Loucy (cell line): ENCODE data around the gene PLXNA4.

Source experiments
- H2AFZ ChIP-seq: fragments of 200-600 bp; sonication (generic); 2 replicates; pipeline ENCODE4 v1.6.0; 2016; ENCODE audit warnings: antibody characterized with exemption, mild to moderate bottlenecking, low read length, moderate library complexity
- H3F3A ChIP-seq: fragments of 200-600 bp; 2 replicates; pipeline ENCODE4 v1.6.0; 2016; ENCODE audit warnings: antibody characterized with exemption, low read depth, mild to moderate bottlenecking
- H3K27me3 ChIP-seq: fragments of 200-600 bp; sonication (generic); 2 replicates; pipeline ENCODE4 v1.6.1; 2014; ENCODE audit warnings: low read length, mild to moderate bottlenecking; ENCODE audit not compliant: insufficient read depth, poor library complexity, severe bottlenecking
- H3K36me3 ChIP-seq: fragments of 200-600 bp; sonication (generic); 2 replicates; pipeline ENCODE4 v1.6.1; 2016; ENCODE audit warnings: low read length; ENCODE audit not compliant: insufficient read depth
- H3K4me1 ChIP-seq: fragments of 200-600 bp; sonication (generic); 2 replicates; pipeline ENCODE4 v1.5.1; 2014; ENCODE audit warnings: low read length, mild to moderate bottlenecking; ENCODE audit not compliant: insufficient read depth, poor library complexity, severe bottlenecking
- H3K4me2 ChIP-seq: fragments of 200-600 bp; sonication (generic); 2 replicates; pipeline ENCODE4 v1.6.0; 2014; ENCODE audit warnings: antibody characterized with exemption, low read length, low read depth, mild to moderate bottlenecking; ENCODE audit not compliant: poor library complexity, severe bottlenecking
- H3K4me3 ChIP-seq: fragments of 200-600 bp; sonication (generic); 2 replicates; pipeline ENCODE4 v1.5.1; 2014; ENCODE audit warnings: low read length, mild to moderate bottlenecking, mixed read lengths; ENCODE audit not compliant: poor library complexity, severe bottlenecking
- H3K79me2 ChIP-seq: fragments of 200-600 bp; sonication (generic); 2 replicates; pipeline ENCODE4 v1.6.1; 2014; ENCODE audit warnings: low read length; ENCODE audit not compliant: insufficient read depth
- H3K9ac ChIP-seq: fragments of 200-600 bp; sonication (generic); 2 replicates; pipeline ENCODE4 v1.6.0; 2014; ENCODE audit warnings: mild to moderate bottlenecking, low read depth, low read length, moderate library complexity; ENCODE audit not compliant: poor library complexity, severe bottlenecking
- H3K9me2 ChIP-seq: fragments of 200-600 bp; sonication (generic); replicated peaks from 2 replicates; pipeline ENCODE4 v1.6.1; 2016; ENCODE audit warnings: low read depth, low read length, mixed read lengths
- H3K9me3 ChIP-seq: fragments of 200-600 bp; sonication (generic); 2 replicates; pipeline ENCODE4 v1.6.1; 2014; ENCODE audit warnings: mild to moderate bottlenecking, antibody characterized with exemption, low read length, low read depth; ENCODE audit not compliant: insufficient read depth
- H4K20me1 ChIP-seq: fragments of 200-600 bp; sonication (generic); 2 replicates; pipeline ENCODE4 v1.6.0; 2014; ENCODE audit warnings: antibody characterized with exemption, low read length, mild to moderate bottlenecking; ENCODE audit not compliant: insufficient read depth, poor library complexity, severe bottlenecking
- EZH2phosphoT487 ChIP-seq: fragments of 200-600 bp; IDR thresholded peaks from 2 replicates; pipeline ENCODE4 v1.6.1; 2018; ENCODE audit warnings: antibody characterized with exemption, mild to moderate bottlenecking, moderate library complexity, borderline replicate concordance
- TF ChIP-seq, protein P1 (sequence below): fragments of 200-600 bp; sonication (generic); conservative IDR thresholded peaks from 2 replicates; pipeline ENCODE4 v1.5.1; 2014; ENCODE audit warnings: mild to moderate bottlenecking, antibody characterized with exemption, low read length

PLXNA4 gene

DNA sequence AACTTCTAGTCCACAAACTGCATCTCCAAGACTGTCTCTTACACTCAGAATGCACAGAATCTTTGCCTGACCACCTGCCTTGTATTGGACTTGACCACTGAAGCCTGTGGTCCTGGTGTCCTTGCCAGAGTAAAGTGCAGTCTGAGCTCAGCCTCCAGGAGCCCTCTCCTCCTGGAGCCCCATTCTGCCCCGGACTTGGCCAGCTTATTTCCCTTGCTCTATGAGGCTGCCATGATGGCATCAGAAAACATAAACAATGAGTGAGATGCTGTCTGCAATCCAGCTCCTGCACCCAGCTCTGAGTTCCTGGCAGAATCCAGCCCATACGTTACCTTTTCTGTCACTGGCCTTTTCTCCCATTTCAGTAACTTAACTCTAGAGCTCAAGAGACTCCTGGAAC is 494.6 kb downstream of the PLXNA4 start:
- Histone ChIP-seq H3K27me3 (no peaks in the 10 kb centered on the region), H3K9me3 (no peaks in the 10 kb centered on the region), H3K4me2 (no peak overlapping the region), H3K4me1 (peaks cover 16% of the 10 kb centered on the region), H3K9me2 (no peaks in the 10 kb centered on the region), H4K20me1 (no peaks in the 10 kb centered on the region), H3K4me3 (no peak overlapping the region), H3K79me2 (no peaks in the 10 kb centered on the region), H2AFZ (no peak overlapping the region), H3F3A (no peaks in the 10 kb centered on the region), H3K36me3 (no peaks in the 10 kb centered on the region), H3K9ac (no peak overlapping the region)
- TF ChIP-seq, protein P1, sequence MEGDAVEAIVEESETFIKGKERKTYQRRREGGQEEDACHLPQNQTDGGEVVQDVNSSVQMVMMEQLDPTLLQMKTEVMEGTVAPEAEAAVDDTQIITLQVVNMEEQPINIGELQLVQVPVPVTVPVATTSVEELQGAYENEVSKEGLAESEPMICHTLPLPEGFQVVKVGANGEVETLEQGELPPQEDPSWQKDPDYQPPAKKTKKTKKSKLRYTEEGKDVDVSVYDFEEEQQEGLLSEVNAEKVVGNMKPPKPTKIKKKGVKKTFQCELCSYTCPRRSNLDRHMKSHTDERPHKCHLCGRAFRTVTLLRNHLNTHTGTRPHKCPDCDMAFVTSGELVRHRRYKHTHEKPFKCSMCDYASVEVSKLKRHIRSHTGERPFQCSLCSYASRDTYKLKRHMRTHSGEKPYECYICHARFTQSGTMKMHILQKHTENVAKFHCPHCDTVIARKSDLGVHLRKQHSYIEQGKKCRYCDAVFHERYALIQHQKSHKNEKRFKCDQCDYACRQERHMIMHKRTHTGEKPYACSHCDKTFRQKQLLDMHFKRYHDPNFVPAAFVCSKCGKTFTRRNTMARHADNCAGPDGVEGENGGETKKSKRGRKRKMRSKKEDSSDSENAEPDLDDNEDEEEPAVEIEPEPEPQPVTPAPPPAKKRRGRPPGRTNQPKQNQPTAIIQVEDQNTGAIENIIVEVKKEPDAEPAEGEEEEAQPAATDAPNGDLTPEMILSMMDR: no peak
- no peak for TF ChIP-seq EZH2phosphoT487

- TF ChIP-seq EZH2phosphoT487: no peak
- TF ChIP-seq, protein P1: no peak
- Histone ChIP-seq H3K4me2 (no peak overlapping the region), H3K79me2 (no peaks in the 10 kb centered on the region), H3K9me2 (no peaks in the 10 kb centered on the region), H4K20me1 (no peaks in the 10 kb centered on the region), H3K27me3 (no peaks in the 10 kb centered on the region), H3K4me3 (no peak overlapping the region), H3K4me1 (peaks cover 16% of the 10 kb centered on the region), H3K36me3 (no peaks in the 10 kb centered on the region), H3K9ac (no peak overlapping the region), H2AFZ (no peak overlapping the region), H3K9me3 (no peaks in the 10 kb centered on the region), H3F3A (no peaks in the 10 kb centered on the region)
These were observed 495.2 kb downstream of the PLXNA4 start for GRCh38 chr7:132080967-132081668.

DNA sequence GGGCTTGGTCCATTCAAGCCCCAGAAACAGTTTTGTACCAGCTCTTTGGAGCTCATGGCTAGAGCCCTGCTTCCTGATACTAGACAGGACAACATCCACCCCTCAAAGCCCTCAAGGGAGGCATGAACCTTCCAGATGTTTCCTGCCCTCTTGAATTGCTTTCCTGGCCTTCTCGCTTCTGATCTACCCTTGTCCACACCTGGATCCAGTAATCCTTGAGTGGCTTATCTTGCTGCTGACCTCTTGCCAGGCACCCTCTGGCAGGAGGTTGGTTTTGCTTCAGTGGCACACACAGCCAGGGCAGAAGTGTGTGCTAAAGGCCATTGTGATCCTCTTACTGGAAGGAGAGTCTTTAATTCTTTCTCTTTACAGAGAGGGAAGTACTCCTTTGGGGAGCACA is 495.8 kb downstream of the PLXNA4 start:
- Histone ChIP-seq H3K36me3 (no peaks in the 10 kb centered on the region), H3K4me2 (no peak overlapping the region), H3F3A (no peaks in the 10 kb centered on the region), H3K9ac (no peak overlapping the region), H4K20me1 (no peaks in the 10 kb centered on the region), H3K79me2 (no peaks in the 10 kb centered on the region), H3K4me1 (peaks cover 16% of the 10 kb centered on the region), H3K4me3 (no peak overlapping the region), H2AFZ (no peak overlapping the region), H3K27me3 (no peaks in the 10 kb centered on the region), H3K9me2 (no peaks in the 10 kb centered on the region), H3K9me3 (no peaks in the 10 kb centered on the region)
- TF ChIP-seq, protein P1: no peak
- TF ChIP-seq EZH2phosphoT487: no peak
